GM23338 (cell line): ENCODE data around the gene JKAMP.

ENCODE experiments used
- CREB1 ChIP-seq: fragments of 250-450 bp; sonication (Bioruptor Pico); IDR thresholded peaks from 2 replicates; pipeline ENCODE4 v1.5.0; 2020; ENCODE audit warnings: low read depth, mild to moderate bottlenecking, moderate library complexity
- EZH2 ChIP-seq: fragments of 200-600 bp; sonication (generic); IDR thresholded peaks from one replicate; pipeline ENCODE4 v1.8.0; 2017; ENCODE audit warnings: antibody characterized with exemption, mild to moderate bottlenecking, low read depth; ENCODE audit not compliant: unreplicated experiment
- EZH2phosphoT487 ChIP-seq: fragments of 200-600 bp; sonication (generic); IDR thresholded peaks from one replicate; pipeline ENCODE4 v1.8.1; 2018; ENCODE audit warnings: antibody characterized with exemption; ENCODE audit not compliant: unreplicated experiment
- JUNB ChIP-seq: IDR thresholded peaks from one replicate; pipeline ENCODE4 v1.6.1; 2016; ENCODE audit warnings: antibody characterized with exemption; ENCODE audit not compliant: unreplicated experiment
- NANOG ChIP-seq: IDR thresholded peaks from 2 replicates; pipeline ENCODE4 v1.6.1; 2016; ENCODE audit warnings: antibody characterized with exemption, borderline replicate concordance
- POLR2AphosphoS5 ChIP-seq: IDR thresholded peaks from 2 replicates; pipeline ENCODE4 v1.6.1; 2016; ENCODE audit warnings: antibody characterized with exemption, low read depth
- STAT1 ChIP-seq: IDR thresholded peaks from one replicate; pipeline ENCODE4 v1.6.1; 2016; ENCODE audit warnings: antibody characterized with exemption; ENCODE audit not compliant: unreplicated experiment
- ZNF114 ChIP-seq: fragments of 250-450 bp; sonication (Bioruptor Pico); IDR thresholded peaks from 2 replicates; pipeline ENCODE4 v1.5.0; 2020; ENCODE audit warnings: mild to moderate bottlenecking, moderate library complexity
- ZNF331 ChIP-seq: fragments of 250-450 bp; sonication (Bioruptor Pico); IDR thresholded peaks from 2 replicates; pipeline ENCODE4 v1.5.0; 2020; ENCODE audit warnings: low read depth, mild to moderate bottlenecking, moderate library complexity
- TF ChIP-seq, protein P1 (sequence below), 2 experiments: fragments of 200-600 bp in 1 of 2; sonication (generic) in 1 of 2; conservative IDR thresholded peaks; 2 replicates each; pipeline versions ENCODE4 v1.5.1 to v1.6.1; 2016 to 2017; ENCODE audit warnings: antibody characterized with exemption in 2 of 2, low read depth in 2 of 2, mild to moderate bottlenecking in 2 of 2, moderate library complexity in 1 of 2
- TF ChIP-seq, protein P2 (sequence below): IDR thresholded peaks from one replicate; pipeline ENCODE4 v1.6.1; 2018; ENCODE audit warnings: antibody characterized with exemption; ENCODE audit not compliant: unreplicated experiment
- TF ChIP-seq, protein P3 (sequence below): IDR thresholded peaks from 2 replicates; pipeline ENCODE4 v1.6.1; 2016; ENCODE audit warnings: antibody characterized with exemption
- TF ChIP-seq, protein P4 (sequence below): fragments of 250-450 bp; sonication (Bioruptor Pico); IDR thresholded peaks from 2 replicates; pipeline ENCODE4 v1.5.0; 2020; ENCODE audit warnings: mild to moderate bottlenecking, moderate library complexity

DNA sequence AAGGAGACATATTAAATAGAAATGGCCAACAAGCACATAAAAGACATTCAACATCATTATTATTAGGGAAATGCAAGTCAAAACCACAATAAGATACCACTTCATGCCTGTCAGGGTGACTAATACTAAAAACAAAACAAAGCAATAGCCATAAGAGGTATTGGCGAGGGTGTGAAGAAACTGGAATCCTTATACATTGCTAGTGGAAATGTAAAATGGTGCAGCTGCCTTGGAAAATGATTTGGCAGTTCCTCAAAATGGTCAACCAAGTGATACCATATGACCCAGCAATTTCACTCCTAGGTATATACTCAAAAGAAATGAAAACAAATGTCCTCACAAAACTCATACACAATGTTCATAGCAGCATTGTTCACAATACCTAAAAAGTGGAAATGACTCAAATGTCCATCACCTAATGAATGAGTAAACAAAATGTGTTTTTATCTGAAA lies 46.1 kb upstream of the JKAMP start:
- TF ChIP-seq EZH2 (no peak), EZH2phosphoT487 (no peak), POLR2AphosphoS5 (no peak), CREB1 (CRISPR knock-in tag) (no peak), JUNB (no peak), ZNF331 (CRISPR knock-in tag) (no peak), ZNF114 (no peak), NANOG (no peak), STAT1 (no peak)
- TF ChIP-seq, protein P1, sequence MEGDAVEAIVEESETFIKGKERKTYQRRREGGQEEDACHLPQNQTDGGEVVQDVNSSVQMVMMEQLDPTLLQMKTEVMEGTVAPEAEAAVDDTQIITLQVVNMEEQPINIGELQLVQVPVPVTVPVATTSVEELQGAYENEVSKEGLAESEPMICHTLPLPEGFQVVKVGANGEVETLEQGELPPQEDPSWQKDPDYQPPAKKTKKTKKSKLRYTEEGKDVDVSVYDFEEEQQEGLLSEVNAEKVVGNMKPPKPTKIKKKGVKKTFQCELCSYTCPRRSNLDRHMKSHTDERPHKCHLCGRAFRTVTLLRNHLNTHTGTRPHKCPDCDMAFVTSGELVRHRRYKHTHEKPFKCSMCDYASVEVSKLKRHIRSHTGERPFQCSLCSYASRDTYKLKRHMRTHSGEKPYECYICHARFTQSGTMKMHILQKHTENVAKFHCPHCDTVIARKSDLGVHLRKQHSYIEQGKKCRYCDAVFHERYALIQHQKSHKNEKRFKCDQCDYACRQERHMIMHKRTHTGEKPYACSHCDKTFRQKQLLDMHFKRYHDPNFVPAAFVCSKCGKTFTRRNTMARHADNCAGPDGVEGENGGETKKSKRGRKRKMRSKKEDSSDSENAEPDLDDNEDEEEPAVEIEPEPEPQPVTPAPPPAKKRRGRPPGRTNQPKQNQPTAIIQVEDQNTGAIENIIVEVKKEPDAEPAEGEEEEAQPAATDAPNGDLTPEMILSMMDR (conservative IDR thresholded peaks at IDR 0.05; ENCODE audit: low read depth in 2 of 2), result no peak
- TF ChIP-seq, protein P2, sequence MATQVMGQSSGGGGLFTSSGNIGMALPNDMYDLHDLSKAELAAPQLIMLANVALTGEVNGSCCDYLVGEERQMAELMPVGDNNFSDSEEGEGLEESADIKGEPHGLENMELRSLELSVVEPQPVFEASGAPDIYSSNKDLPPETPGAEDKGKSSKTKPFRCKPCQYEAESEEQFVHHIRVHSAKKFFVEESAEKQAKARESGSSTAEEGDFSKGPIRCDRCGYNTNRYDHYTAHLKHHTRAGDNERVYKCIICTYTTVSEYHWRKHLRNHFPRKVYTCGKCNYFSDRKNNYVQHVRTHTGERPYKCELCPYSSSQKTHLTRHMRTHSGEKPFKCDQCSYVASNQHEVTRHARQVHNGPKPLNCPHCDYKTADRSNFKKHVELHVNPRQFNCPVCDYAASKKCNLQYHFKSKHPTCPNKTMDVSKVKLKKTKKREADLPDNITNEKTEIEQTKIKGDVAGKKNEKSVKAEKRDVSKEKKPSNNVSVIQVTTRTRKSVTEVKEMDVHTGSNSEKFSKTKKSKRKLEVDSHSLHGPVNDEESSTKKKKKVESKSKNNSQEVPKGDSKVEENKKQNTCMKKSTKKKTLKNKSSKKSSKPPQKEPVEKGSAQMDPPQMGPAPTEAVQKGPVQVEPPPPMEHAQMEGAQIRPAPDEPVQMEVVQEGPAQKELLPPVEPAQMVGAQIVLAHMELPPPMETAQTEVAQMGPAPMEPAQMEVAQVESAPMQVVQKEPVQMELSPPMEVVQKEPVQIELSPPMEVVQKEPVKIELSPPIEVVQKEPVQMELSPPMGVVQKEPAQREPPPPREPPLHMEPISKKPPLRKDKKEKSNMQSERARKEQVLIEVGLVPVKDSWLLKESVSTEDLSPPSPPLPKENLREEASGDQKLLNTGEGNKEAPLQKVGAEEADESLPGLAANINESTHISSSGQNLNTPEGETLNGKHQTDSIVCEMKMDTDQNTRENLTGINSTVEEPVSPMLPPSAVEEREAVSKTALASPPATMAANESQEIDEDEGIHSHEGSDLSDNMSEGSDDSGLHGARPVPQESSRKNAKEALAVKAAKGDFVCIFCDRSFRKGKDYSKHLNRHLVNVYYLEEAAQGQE, result no peak
- TF ChIP-seq, protein P3, sequence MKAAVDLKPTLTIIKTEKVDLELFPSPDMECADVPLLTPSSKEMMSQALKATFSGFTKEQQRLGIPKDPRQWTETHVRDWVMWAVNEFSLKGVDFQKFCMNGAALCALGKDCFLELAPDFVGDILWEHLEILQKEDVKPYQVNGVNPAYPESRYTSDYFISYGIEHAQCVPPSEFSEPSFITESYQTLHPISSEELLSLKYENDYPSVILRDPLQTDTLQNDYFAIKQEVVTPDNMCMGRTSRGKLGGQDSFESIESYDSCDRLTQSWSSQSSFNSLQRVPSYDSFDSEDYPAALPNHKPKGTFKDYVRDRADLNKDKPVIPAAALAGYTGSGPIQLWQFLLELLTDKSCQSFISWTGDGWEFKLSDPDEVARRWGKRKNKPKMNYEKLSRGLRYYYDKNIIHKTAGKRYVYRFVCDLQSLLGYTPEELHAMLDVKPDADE, result no peak
- TF ChIP-seq, protein P4, sequence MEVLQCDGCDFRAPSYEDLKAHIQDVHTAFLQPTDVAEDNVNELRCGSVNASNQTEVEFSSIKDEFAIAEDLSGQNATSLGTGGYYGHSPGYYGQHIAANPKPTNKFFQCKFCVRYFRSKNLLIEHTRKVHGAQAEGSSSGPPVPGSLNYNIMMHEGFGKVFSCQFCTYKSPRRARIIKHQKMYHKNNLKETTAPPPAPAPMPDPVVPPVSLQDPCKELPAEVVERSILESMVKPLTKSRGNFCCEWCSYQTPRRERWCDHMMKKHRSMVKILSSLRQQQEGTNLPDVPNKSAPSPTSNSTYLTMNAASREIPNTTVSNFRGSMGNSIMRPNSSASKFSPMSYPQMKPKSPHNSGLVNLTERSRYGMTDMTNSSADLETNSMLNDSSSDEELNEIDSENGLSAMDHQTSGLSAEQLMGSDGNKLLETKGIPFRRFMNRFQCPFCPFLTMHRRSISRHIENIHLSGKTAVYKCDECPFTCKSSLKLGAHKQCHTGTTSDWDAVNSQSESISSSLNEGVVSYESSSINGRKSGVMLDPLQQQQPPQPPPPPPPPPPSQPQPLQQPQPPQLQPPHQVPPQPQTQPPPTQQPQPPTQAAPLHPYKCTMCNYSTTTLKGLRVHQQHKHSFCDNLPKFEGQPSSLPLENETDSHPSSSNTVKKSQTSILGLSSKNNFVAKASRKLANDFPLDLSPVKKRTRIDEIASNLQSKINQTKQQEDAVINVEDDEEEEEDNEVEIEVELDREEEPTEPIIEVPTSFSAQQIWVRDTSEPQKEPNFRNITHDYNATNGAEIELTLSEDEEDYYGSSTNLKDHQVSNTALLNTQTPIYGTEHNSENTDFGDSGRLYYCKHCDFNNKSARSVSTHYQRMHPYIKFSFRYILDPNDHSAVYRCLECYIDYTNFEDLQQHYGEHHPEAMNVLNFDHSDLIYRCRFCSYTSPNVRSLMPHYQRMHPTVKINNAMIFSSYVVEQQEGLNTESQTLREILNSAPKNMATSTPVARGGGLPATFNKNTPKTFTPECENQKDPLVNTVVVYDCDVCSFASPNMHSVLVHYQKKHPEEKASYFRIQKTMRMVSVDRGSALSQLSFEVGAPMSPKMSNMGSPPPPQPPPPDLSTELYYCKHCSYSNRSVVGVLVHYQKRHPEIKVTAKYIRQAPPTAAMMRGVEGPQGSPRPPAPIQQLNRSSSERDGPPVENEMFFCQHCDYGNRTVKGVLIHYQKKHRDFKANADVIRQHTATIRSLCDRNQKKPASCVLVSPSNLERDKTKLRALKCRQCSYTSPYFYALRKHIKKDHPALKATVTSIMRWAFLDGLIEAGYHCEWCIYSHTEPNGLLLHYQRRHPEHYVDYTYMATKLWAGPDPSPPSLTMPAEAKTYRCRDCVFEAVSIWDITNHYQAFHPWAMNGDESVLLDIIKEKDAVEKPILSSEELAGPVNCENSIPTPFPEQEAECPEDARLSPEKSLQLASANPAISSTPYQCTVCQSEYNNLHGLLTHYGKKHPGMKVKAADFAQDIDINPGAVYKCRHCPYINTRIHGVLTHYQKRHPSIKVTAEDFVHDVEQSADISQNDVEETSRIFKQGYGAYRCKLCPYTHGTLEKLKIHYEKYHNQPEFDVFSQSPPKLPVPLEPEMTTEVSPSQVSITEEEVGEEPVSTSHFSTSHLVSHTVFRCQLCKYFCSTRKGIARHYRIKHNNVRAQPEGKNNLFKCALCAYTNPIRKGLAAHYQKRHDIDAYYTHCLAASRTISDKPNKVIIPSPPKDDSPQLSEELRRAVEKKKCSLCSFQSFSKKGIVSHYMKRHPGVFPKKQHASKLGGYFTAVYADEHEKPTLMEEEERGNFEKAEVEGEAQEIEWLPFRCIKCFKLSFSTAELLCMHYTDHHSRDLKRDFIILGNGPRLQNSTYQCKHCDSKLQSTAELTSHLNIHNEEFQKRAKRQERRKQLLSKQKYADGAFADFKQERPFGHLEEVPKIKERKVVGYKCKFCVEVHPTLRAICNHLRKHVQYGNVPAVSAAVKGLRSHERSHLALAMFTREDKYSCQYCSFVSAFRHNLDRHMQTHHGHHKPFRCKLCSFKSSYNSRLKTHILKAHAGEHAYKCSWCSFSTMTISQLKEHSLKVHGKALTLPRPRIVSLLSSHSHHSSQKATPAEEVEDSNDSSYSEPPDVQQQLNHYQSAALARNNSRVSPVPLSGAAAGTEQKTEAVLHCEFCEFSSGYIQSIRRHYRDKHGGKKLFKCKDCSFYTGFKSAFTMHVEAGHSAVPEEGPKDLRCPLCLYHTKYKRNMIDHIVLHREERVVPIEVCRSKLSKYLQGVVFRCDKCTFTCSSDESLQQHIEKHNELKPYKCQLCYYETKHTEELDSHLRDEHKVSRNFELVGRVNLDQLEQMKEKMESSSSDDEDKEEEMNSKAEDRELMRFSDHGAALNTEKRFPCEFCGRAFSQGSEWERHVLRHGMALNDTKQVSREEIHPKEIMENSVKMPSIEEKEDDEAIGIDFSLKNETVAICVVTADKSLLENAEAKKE (CRISPR knock-in tag), result no peak
